PC-9 (cell line): Measurements from ENCODE around the gene CCNY. TPM values are rescaled to one million over a fixed set of nuclear protein-coding genes. Genes with fewer than 3 reads are reported as not detected.

Experiments used
- BruUV-seq: library from RNA; stranded (reverse); fragments of 400-500 nt; replicated peaks from 2 replicates; lab custom pipeline; 2021; lab: Mats Ljungman, UMichigan
- CTCF ChIA-PET: fragments of 300-600 bp; sonication (Branson Sonifier 250); formaldehyde crosslinking; loops from one replicate; lab custom pipeline; 2022; ENCODE audit warnings: antibody characterized with exemption; lab: Charles Lee
- POLR2A ChIA-PET: fragments of 300-600 bp; sonication (Branson Sonifier 250); formaldehyde crosslinking; loops from one replicate; lab custom pipeline; 2022; ENCODE audit warnings: antibody characterized with exemption; ENCODE audit not compliant: unreplicated experiment; lab: Charles Lee
- DNase-seq, 2 experiments: peaks; one replicate each; pipeline versions ENCODE4 v3.0.0 to v3.0.0-alpha.2; 2015 to 2022; ENCODE audit warnings: mixed read lengths in 1 of 2
- H2AFZ ChIP-seq: fragments of 200-600 bp; sonication (generic); 2 replicates; pipeline ENCODE4 v1.8.1; 2017; ENCODE audit warnings: antibody characterized with exemption
- H3F3A ChIP-seq: fragments of 200-600 bp; sonication (generic); 2 replicates; pipeline ENCODE4 v1.8.1; 2017; ENCODE audit warnings: antibody characterized with exemption, mild to moderate bottlenecking, low read depth; ENCODE audit not compliant: insufficient read depth
- H3K27ac ChIP-seq: fragments of 200-600 bp; sonication (generic); 2 replicates; pipeline ENCODE4 v1.6.1; 2016; ENCODE audit warnings: mixed run types
- H3K27me3 ChIP-seq: fragments of 200-600 bp; sonication (generic); 2 replicates; pipeline ENCODE4 v1.6.1; 2016; ENCODE audit warnings: low read depth, mixed run types; ENCODE audit not compliant: insufficient read depth
- H3K36me3 ChIP-seq: fragments of 200-600 bp; sonication (generic); 2 replicates; pipeline ENCODE4 v1.6.1; 2016; ENCODE audit warnings: low read depth, mixed run types
- H3K4me1 ChIP-seq: fragments of 200-600 bp; sonication (generic); replicated peaks from 2 replicates; pipeline ENCODE4 v1.6.1; 2016; ENCODE audit warnings: mixed run types; ENCODE audit not compliant: insufficient read depth
- H3K4me2 ChIP-seq: fragments of 200-600 bp; sonication (generic); 2 replicates; pipeline ENCODE4 v1.6.1; 2017; ENCODE audit warnings: mixed run types
- H3K4me3 ChIP-seq: fragments of 200-600 bp; sonication (generic); 2 replicates; pipeline ENCODE4 v1.6.1; 2016; ENCODE audit warnings: mixed run types
- H3K79me2 ChIP-seq: fragments of 200-600 bp; sonication (generic); 2 replicates; pipeline ENCODE4 v1.6.1; 2017; ENCODE audit warnings: low read depth, mixed run types
- H3K9me2 ChIP-seq: fragments of 200-600 bp; sonication (generic); 2 replicates; pipeline ENCODE4 v1.8.1; 2017; ENCODE audit warnings: mild to moderate bottlenecking; ENCODE audit not compliant: insufficient read depth
- H3K9me3 ChIP-seq: fragments of 200-600 bp; sonication (generic); 2 replicates; pipeline ENCODE4 v1.8.1; 2016; ENCODE audit warnings: low read depth; ENCODE audit not compliant: insufficient read depth
- H4K20me1 ChIP-seq: fragments of 200-600 bp; sonication (generic); 2 replicates; pipeline ENCODE4 v1.8.1; 2017; ENCODE audit not compliant: insufficient read depth
- EZH2 ChIP-seq: fragments of 200-600 bp; sonication (generic); IDR thresholded peaks from 2 replicates; pipeline ENCODE4 v1.8.0; 2017; ENCODE audit warnings: antibody characterized with exemption, low read depth
- intact Hi-C: fragments of 100-400 bp; cut with micrococcal nuclease; formaldehyde crosslinking; loops from one replicate; pipeline ENCODE4 v1.10.0; 2022; ENCODE audit not compliant: unreplicated experiment
- total RNA-seq: library from RNA; stranded (reverse); gene quantifications from 2 replicates; pipeline ENCODE4 v1.2.3, GENCODE V29; 2021
- TF ChIP-seq, protein P1 (sequence below): fragments of 200-600 bp; sonication (generic); conservative IDR thresholded peaks from 2 replicates; pipeline ENCODE4 v1.6.1; 2017; ENCODE audit warnings: mixed run types, antibody characterized with exemption, mild to moderate bottlenecking, moderate library complexity

CCNY gene
- total RNA-seq, 1 experiment from 2014 or later = 69.5 TPM

DNA sequence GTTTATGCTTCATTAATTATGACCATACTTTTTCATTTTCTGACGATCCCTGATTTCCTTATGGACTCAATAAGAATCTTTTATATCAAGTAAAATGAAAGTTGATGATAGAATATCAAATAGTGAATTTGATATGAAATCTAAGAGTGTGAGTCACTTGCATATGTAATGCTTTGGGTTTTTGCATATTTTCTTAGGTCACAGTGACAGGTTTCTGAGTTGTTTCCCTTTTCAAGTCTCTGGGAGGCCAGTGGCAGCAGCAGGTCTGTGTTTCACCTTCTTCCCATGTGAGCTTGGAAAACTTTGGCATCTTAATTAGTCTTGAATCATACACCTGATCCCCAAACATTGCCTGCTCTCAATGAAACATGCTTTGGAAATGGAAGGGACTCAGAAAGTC is 234.1 kb downstream of the CCNY start:
- Histone ChIP-seq H3K4me1 (no peaks in the 10 kb centered on the region), H3K4me2 (no peak overlapping the region), H3K4me3 (no peak overlapping the region), H3F3A (no peaks in the 10 kb centered on the region), H3K79me2 (no peaks in the 10 kb centered on the region), H3K9me3 (no peaks in the 10 kb centered on the region), H2AFZ (no peak overlapping the region), H3K27me3 (no peaks in the 10 kb centered on the region), H4K20me1 (no peaks in the 10 kb centered on the region), H3K9me2 (no peaks in the 10 kb centered on the region), H3K27ac (no peak overlapping the region), H3K36me3 (no peaks in the 10 kb centered on the region)
- intact Hi-C loops = no loop called here
- CTCF ChIA-PET = no interaction called here
- POLR2A ChIA-PET = no interaction called here
- no peak for DNase-seq
- TF ChIP-seq, protein P1, sequence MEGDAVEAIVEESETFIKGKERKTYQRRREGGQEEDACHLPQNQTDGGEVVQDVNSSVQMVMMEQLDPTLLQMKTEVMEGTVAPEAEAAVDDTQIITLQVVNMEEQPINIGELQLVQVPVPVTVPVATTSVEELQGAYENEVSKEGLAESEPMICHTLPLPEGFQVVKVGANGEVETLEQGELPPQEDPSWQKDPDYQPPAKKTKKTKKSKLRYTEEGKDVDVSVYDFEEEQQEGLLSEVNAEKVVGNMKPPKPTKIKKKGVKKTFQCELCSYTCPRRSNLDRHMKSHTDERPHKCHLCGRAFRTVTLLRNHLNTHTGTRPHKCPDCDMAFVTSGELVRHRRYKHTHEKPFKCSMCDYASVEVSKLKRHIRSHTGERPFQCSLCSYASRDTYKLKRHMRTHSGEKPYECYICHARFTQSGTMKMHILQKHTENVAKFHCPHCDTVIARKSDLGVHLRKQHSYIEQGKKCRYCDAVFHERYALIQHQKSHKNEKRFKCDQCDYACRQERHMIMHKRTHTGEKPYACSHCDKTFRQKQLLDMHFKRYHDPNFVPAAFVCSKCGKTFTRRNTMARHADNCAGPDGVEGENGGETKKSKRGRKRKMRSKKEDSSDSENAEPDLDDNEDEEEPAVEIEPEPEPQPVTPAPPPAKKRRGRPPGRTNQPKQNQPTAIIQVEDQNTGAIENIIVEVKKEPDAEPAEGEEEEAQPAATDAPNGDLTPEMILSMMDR = no peak
- TF ChIP-seq EZH2 = no peak
- no TSS peak for BruUV-seq

DNA sequence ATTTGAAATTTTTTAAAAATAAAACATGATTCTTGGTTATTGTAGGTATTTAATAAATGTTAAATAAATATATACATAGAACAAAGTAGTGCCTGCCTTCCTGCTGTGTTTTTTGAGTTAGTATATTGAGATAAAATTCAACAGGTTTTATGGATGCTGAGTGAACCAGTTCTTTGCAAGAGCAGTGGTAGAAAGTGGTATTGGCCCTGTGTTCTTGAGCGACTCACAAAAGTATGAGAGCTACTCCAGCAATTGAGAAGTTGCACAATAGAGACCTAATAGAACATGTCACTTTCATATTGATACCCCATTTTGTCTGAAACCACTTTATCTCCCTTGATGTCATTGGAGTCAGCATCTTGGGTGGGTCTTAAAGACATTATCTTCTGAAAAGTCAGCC is 236.3 kb downstream of the CCNY start:
- H3K79me2 ChIP-seq = no peaks in the 10 kb centered on the region
- H3K4me3 ChIP-seq = no peak overlapping the region
- H3K9me3 ChIP-seq = no peaks in the 10 kb centered on the region
- H3K27me3 ChIP-seq = no peaks in the 10 kb centered on the region
- no peaks in the 10 kb centered on the region for H4K20me1 ChIP-seq
- no peaks in the 10 kb centered on the region for H3F3A ChIP-seq
- BruUV-seq = no TSS peak
- ChIA-PET CTCF (no interaction called here), POLR2A (interaction anchor here (0.6 kb wide), 1 partner anchor 137 kb away, joined by 3 read pairs; no protein-coding TSS in a partner anchor)
- TF ChIP-seq EZH2 = no peak
- DNase-seq = no peak
- no peak overlapping the region for H3K27ac ChIP-seq
- no peaks in the 10 kb centered on the region for H3K4me1 ChIP-seq
- intact Hi-C loops = no loop called here
- no peaks in the 10 kb centered on the region for H3K36me3 ChIP-seq
- H2AFZ ChIP-seq = no peak overlapping the region
- no peaks in the 10 kb centered on the region for H3K9me2 ChIP-seq
- no peak overlapping the region for H3K4me2 ChIP-seq

DNA sequence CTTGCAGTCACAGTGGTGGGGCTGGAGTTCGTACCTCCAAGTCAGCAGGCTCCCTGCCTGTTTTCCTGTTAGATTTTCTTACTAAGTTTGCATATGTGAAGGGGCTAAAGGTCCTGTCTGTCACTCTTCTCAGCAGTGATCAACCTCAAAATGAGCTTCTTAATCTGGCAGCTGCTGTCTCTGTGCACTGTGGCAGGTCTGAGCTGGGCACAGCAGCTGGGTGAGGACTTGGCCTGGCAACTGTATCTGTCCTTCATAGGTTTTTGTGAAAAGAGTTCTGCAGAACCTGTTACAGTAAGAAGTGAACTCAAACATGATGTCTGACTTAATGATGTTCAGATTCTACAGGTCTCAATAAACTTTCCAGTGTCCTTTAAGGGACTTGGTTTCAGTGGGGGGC is 237.5 kb downstream of the CCNY start:
- H4K20me1 ChIP-seq = no peaks in the 10 kb centered on the region
- CTCF ChIA-PET = no interaction called here
- H3F3A ChIP-seq = no peaks in the 10 kb centered on the region
- H3K36me3 ChIP-seq = no peaks in the 10 kb centered on the region
- intact Hi-C loops = no loop called here
- no peak overlapping the region for H3K4me3 ChIP-seq
- no peaks in the 10 kb centered on the region for H3K9me3 ChIP-seq
- POLR2A ChIA-PET = no interaction called here
- DNase-seq = no peak
- no TSS peak for BruUV-seq
- H3K4me2 ChIP-seq = no peak overlapping the region
- H3K9me2 ChIP-seq = no peaks in the 10 kb centered on the region
- no peak overlapping the region for H3K27ac ChIP-seq
- no peak overlapping the region for H2AFZ ChIP-seq
- H3K79me2 ChIP-seq = no peaks in the 10 kb centered on the region
- TF ChIP-seq EZH2 = no peak
- TF ChIP-seq, protein P1 = no peak
- no peaks in the 10 kb centered on the region for H3K27me3 ChIP-seq
- H3K4me1 ChIP-seq = no peaks in the 10 kb centered on the region

DNA sequence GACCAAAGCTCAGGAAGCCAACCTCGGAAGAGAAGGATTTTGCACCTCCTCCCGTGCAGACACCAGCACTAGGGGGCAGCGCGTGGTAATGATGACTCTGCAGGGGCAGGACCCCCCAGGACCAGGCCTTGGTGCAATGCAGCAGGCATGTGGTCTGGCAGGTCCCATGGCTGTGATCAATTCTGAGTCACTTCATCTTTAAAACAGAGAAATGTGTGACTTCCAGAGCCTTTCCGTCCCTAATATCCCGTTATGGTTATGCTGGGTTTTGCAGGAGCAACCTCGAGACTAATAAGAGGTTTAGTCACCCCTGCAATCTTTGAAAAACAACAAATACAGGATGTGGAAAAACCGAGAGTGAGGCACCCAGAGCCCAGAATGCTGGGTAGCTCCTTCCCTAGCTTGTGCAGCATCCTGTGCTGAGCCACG is 238.6 kb downstream of the CCNY start:
- H3K9me3 ChIP-seq = no peaks in the 10 kb centered on the region
- H3K4me1 ChIP-seq = no peaks in the 10 kb centered on the region
- H3K4me3 ChIP-seq = no peak overlapping the region
- H3K36me3 ChIP-seq = no peaks in the 10 kb centered on the region
- no peaks in the 10 kb centered on the region for H3F3A ChIP-seq
- CTCF ChIA-PET = no interaction called here
- no peaks in the 10 kb centered on the region for H3K27me3 ChIP-seq
- no peak overlapping the region for H2AFZ ChIP-seq
- intact Hi-C loops = no loop called here
- no peak overlapping the region for H3K4me2 ChIP-seq
- BruUV-seq = no TSS peak
- no peaks in the 10 kb centered on the region for H3K9me2 ChIP-seq
- H3K27ac ChIP-seq = no peak overlapping the region
- POLR2A ChIA-PET = no interaction called here
- H4K20me1 ChIP-seq = no peaks in the 10 kb centered on the region
- H3K79me2 ChIP-seq = no peaks in the 10 kb centered on the region
- TF ChIP-seq EZH2 = no peak
- TF ChIP-seq, protein P1 = no peak; the same call in 1 of the 2 replicates
- DNase-seq = no peak
